ENCODE data around the gene HOXA9.

HOXA9 gene

DNA sequence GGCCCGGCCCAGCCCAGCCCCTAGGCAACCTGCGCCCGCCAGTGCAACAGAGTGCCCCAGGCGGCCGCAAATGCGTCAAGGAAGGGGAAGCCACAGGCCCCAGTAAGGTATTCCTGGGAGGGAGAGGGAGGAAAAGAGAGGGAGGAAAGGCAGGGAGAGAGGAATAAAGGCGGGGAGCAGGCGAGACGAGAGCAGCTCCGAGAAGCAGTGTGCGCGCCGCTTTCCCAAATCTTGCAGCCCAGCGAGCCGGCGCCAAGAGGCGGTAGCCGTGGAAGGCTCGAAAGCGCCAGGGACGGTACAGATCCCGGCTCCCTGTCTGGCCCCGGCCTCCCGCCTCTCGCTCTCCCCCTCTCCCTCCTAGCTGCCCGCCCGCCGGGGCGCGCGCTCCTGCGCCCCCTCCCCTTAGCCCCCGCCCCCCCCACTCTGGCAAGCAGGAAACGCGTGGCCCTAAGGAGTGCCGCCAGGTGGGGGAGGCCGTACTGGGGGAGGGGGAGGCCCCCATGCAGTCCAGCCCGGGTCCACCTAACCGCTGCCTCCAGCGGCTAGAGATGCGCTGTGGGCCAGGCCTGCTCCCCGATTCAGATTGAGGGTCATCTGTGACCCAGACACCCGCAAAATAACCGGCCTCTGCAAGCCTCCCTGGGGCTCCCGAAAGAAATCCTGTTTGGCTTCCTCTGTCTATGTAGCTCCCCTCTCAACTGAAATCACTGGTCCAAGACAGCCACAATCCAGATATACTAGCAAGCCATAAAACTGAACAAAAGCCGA lies 4.5 kb upstream of the HOXA9 start:
- in situ Hi-C loops (cut with HindIII; ENCODE audit: low sequenced_read_pairs) = loop anchor here (10.0 to 25.0 kb wide), 2 partner anchors 1095 to 1283 kb away; no protein-coding TSS in a partner anchor

DNA sequence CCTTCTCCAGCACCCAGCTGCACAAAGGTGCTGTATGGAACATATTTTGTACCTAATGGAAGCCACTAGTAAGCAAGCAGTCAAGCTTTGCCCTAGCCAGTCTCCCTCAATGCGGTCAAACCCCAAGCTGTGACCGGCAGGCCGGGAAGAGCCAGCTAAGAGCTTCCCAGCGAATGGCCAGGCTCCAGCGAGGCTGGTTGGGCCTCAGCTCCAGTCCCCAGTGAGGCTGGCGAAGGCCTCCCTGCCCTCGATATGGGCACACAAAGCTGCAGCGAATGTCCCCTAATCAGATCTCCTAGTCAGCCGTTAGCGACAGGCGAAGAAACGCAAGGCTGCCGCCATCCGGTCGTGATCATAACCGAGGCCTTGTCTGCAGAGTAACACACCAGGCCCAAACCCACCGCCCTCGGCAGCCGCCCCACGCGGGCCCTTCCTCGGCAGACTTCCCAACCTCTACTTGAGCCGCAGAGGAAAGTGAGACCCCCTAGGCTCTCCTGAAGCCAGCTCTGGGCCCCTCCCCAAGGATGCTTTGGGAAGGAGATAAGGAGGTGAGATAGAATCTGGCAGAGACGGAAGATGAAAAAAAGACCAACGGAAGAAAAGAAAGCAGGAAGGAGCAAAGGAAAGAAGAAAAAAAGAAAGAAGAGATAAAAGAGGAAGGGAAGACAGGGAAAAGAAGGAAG lies 3.1 kb upstream of the HOXA9 start:
- in situ Hi-C loops (cut with HindIII; ENCODE audit: low sequenced_read_pairs) = loop anchor here (10.0 to 25.0 kb wide), 2 partner anchors 1094 to 1281 kb away; no protein-coding TSS in a partner anchor

DNA sequence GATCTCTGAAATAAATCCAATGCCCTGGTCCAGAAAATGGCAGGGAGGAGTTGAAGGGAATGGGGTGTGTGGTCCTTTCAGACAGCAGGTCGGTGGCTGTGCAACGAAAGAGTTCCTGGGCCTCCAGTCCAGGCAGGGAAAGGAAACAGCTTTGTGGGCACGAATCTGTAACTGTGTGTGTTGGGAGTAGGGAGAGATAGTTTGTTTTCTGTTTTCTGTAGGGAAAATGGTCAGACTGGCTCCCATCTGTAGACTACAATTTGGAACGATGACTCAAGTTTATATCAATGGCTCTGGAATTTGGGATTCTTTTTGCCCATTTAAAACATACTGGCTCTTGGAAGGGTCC lies 2.6 kb upstream of the HOXA9 start:
- in situ Hi-C loops (cut with HindIII; ENCODE audit: low sequenced_read_pairs) = loop anchor here (10.0 to 25.0 kb wide), 2 partner anchors 1093 to 1281 kb away; no protein-coding TSS in a partner anchor

DNA sequence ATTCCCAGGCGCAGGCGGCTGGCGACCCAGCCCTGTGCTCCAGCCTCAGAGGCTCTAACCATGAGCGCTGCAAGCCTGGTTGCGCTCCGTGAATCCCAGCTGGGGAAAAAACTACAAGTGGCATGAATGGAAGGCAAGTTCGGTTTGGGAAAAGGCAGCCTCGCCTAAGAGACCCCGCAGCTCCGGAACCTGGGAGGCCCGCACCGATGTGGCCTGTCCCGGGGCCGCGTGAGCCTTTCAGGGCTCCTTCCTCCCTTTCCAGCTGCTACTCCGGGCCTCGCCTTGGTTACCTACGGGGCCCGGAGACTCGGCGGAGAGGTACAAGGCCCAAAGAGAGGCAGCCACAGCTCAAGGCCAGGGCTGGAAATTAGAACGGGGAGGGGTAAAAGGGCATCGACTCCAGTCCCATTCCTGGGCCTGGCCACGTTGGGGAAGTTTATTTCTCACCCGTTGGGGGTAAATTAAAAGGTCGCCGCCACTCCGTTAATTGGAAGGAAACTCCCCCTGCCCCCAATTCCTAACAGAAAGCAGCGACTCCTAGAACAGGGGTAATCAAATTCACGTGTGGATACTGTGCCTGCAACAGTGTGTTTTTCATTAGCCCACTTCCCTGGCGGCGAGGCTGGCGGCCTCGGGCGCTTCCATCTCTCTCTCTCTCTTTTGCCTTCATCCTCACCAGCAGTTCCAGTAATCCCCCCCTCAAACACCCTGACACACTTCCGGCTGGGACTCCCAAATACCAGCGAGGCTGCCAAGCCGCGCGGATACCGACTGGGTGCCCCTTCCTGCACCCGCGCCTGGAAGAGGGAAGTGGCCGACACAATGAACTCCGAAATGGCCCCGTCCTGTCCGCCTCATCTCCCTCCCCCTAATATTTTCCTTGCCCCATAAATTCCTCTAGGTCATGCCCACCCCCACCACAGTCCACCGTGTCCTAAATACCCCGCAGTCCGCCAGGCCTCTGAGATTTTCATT lies 1.5 kb upstream of the HOXA9 start:
- in situ Hi-C loops (cut with HindIII; ENCODE audit: low sequenced_read_pairs) = loop anchor here (10.0 to 25.0 kb wide), 2 partner anchors 1092 to 1280 kb away; no protein-coding TSS in a partner anchor

DNA sequence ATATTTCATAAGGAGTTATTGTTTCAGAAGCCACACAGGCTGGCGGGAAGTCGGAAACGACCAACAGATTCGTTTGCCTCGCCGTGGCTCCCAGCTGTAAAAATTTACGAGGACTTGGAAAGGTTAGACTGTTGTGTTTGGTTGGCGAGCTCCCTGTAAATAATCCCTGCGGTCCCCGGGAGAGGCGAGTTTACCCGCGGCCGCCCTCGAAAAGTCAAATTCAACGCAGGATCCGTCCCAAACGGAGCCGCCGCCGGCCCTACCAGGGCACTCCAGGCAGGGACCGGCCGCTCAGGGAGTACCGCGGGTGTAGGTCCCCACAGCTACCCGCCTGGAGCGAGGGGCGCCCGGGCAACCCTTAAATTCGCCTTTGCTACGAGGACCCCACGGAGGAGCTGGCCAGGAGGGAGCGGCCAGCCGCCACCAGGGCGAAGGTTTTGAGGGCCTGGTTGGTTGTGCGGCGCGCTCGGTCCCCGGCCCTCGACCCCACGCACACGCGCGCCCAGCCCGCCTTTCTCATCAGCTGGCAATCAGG lies 726 bp upstream of the HOXA9 start:
- in situ Hi-C loops (cut with HindIII; ENCODE audit: low sequenced_read_pairs) = loop anchor here (10.0 to 25.0 kb wide), 2 partner anchors 1091 to 1279 kb away; no protein-coding TSS in a partner anchor

DNA sequence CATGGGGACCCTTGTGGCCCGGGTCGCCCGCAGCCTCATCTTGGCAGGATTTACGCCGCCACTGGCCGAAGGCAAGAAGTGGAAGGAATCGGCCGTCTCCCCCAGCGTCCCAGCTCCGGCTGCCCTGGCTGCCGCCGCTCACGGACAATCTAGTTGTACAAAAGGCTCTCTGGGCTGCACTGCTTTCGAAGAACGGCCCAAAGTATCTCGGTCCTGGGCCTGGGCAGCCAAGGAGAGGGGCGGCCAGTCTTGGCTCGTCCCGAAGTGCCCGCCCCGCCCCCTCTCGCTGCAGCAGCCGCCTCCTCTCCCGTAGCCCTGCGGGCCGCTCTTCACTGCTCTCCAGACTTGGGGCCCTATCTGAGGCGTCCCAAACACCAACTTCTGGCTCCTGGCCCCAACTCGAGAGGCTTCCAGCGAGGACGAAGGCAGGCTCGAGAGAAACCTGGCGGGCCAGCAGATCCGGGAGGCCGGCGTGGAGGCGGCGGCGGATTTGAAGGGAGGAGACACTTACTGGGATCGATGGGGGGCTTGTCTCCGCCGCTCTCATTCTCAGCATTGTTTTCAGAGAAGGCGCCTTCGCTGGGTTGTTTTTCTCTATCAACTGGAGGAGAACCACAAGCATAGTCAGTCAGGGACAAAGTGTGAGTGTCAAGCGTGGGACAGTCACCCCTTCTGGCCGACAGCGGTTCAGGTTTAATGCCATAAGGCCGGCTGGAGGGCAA lies 809 bp downstream of the HOXA9 start:
- in situ Hi-C loops (cut with HindIII; ENCODE audit: low sequenced_read_pairs) = loop anchor here (5.0 to 25.0 kb wide), 4 partner anchors 37 to 1277 kb away; no protein-coding TSS in a partner anchor

DNA sequence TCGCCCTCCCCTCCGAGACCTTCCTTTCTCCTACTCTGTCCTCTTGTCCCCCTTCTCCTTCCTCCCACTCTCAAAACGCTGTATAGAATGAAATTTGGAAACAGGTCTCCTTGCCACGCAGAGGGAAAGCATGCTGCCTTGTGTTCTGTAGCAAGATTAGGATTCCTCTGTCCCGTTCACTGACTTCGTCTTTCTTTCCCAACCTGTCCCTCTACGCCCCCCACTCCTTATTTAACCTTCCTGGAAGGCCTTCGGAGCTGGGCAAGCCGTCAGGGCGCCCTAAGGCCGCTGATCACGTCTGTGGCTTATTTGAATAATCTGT lies 1.3 kb downstream of the HOXA9 start:
- in situ Hi-C loops (cut with HindIII; ENCODE audit: low sequenced_read_pairs) = loop anchor here (5.0 to 25.0 kb wide), 4 partner anchors 37 to 1277 kb away; no protein-coding TSS in a partner anchor

DNA sequence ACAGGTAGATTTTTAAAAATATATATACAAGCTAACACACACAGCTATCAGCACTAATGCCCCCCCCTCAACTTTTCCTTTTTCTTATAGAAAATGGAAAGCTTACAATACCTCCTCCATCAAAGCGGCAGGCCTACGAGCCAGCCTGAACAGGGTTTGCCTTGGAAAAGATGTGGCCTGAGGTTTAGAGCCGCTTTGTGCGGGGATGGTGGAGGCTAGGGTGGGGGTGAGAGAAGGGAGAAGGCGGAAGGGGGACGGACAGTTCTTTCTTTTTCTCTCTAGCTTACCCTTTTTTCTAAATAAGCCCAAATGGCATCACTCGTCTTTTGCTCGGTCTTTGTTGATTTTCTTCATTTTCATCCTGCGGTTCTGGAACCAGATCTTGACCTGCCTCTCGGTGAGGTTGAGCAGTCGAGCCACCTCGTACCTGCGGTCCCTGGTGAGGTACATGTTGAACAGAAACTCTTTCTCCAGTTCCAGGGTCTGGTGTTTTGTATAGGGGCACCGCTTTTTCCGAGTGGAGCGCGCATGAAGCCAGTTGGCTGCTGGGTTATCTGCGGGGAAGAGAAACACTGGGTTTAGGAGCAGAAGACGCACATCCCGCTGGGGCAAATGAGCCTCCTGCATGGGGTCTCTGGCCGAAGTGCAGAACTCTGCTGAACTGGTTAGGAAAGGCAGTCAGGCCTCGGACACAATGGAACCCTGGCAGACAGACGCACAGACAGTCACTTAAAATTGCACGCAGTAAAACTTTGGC lies 1.9 kb downstream of the HOXA9 start:
- in situ Hi-C loops (cut with HindIII; ENCODE audit: low sequenced_read_pairs) = loop anchor here (5.0 to 25.0 kb wide), 4 partner anchors 36 to 1276 kb away; no protein-coding TSS in a partner anchor

DNA sequence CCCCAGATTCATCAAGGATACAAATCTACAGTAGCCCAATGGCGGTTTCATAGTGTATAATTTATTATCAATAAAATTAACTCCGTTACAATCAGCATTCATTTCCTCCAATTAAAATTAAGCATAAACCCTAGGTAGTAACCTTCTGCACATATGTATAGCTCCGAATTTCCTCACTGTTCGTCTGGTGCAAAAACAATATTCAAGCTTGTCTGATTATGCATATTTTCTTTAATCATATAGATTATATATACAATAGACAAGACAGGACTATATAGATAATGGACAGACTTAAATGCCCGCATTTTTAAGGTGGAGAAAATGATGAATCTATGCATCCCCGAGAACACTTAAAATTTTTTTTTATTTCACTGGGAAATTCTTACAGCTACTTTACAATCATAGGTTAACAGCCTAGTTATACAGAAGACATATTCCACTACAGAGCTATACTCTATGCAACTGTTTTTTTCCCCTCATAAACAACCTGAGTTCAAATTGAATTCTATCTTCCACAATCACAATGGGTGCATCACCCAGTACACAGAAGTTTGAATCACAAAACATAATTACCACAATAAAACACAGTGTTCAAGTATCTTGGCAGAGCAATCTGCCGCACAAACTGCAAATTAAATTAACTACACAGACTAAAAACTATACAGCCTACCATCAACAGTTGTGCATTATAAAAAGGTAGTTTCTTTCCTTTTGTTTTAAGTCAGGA lies 2.6 kb downstream of the HOXA9 start:
- in situ Hi-C loops (cut with HindIII; ENCODE audit: low sequenced_read_pairs) = loop anchor here (5.0 to 25.0 kb wide), 4 partner anchors 35 to 1275 kb away; no protein-coding TSS in a partner anchor

DNA sequence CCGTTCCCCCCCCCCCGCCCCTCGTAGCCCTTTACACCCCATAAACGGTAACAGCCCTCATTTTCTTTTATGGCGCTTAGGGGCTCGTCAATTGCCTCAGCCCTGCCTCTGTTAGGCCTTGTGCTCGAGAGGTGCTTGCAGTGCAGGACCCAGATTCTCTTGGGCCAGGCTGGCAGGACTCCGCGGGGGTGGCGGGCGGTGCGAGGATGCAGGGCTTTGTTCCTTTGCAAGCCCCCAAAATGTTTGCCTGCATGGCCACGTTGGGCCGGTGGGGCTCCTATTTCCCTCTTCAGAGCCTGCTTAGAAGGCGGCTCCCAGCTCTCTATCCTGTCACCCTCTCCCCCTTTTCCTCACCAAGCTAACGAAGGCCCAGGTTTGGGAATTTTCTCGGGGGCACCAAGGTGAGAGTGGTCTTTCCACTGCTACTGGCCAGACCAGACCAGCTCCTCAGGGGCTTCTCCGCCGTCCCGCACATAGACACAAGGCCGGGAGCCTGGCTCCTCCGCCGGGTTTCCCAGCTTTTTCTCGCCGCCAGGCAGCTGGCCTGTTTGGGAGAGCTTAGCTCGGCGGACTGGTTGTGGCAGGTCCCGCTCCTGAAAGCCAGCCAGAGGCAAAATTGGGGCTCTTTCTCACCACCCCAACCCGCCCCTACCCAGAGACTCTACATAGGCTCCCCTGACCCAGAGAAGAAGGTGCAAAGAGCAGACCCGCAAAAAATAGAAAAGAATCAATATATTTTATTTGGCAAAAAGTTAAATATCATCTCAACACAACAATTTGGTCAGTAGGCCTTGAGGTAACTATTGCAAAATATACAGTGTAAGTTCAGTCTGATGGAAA lies 3.4 kb downstream of the HOXA9 start:
- in situ Hi-C loops (cut with HindIII; ENCODE audit: low sequenced_read_pairs) = loop anchor here (5.0 to 25.0 kb wide), 4 partner anchors 35 to 1275 kb away; no protein-coding TSS in a partner anchor

DNA sequence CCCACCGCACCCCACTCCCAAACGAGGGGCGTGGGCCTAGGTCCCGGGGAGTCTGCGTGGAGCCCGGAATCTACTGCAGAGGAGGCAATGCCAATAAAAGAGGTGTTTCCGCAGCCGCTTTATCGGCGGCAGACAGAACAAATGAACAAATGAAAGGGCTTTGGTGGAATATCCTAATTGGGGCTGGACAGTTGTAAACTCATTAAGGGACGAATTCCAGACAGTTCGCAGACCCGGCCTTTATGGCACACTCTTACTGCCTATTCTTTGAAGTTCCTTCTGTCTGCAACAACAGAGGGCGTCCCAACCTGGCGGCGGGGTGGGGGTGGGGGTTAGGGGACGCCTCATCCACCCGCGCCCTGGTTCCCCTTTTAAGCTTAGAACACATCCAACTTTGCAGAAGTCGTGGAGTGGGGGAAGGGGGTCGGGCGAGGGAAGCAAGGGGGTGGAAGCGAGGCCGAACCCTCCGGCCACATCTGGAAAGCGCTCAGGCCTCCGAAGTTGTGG lies 4.1 kb downstream of the HOXA9 start:
- in situ Hi-C loops (cut with HindIII; ENCODE audit: low sequenced_read_pairs) = loop anchor here (5.0 to 25.0 kb wide), 4 partner anchors 34 to 1274 kb away; no protein-coding TSS in a partner anchor

DNA sequence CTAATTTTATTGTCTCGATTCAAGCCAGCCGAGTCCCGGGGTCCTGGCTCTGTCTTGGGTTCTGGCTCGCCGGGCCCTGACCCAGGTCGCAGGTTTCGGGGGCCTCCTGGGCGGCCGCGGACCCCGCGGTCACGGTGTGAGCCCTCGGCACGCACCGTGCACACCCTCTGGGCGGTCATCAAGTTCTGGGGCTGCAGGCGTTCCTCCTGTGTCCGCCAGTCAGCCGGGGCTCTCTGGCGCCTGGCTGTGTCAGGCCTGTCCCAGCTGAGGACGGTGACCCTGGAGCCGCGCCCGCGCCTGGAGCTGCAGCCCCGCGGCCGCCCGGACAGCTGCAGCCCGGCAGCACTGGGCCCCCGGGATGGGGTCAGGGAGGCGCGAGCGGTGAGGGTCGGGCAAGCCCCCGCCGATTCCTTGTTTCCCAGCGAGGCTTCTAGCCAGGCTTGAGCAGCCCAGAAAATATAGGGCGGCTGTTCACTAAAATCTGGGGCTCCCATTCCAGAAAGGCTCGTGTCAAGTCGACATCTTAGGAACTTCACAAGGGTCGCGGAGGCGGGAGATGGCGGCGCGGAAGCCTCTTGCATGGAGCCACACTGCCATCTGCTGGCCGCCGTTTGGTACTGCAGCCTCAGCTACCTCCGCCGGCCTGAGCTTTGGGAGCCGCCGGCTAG lies 4.7 kb downstream of the HOXA9 start:
- in situ Hi-C loops (cut with HindIII; ENCODE audit: low sequenced_read_pairs) = loop anchor here (5.0 to 25.0 kb wide), 4 partner anchors 33 to 1273 kb away; no protein-coding TSS in a partner anchor

DNA sequence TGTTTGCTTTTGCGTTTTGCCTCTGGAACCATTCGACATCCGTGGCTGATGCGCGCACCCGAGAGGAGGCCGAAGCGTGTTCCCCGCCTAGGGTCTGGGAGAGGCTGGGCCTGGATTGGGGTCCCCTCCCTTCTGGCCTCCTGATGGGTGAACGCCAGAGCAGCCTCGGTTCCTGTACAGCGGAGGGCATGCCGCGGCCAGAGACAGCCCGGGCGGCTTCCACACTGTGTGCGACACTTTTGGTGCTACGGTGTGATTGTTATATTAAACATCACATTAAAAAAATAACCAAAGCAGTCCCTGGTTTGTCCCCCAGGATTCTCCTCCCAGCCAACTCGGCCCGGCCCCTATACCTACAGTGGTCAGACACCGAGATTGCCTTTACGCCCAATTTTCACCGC lies 5.2 kb downstream of the HOXA9 start:
- in situ Hi-C loops (cut with HindIII; ENCODE audit: low sequenced_read_pairs) = loop anchor here (5.0 to 25.0 kb wide), 4 partner anchors 33 to 1273 kb away; no protein-coding TSS in a partner anchor

DNA sequence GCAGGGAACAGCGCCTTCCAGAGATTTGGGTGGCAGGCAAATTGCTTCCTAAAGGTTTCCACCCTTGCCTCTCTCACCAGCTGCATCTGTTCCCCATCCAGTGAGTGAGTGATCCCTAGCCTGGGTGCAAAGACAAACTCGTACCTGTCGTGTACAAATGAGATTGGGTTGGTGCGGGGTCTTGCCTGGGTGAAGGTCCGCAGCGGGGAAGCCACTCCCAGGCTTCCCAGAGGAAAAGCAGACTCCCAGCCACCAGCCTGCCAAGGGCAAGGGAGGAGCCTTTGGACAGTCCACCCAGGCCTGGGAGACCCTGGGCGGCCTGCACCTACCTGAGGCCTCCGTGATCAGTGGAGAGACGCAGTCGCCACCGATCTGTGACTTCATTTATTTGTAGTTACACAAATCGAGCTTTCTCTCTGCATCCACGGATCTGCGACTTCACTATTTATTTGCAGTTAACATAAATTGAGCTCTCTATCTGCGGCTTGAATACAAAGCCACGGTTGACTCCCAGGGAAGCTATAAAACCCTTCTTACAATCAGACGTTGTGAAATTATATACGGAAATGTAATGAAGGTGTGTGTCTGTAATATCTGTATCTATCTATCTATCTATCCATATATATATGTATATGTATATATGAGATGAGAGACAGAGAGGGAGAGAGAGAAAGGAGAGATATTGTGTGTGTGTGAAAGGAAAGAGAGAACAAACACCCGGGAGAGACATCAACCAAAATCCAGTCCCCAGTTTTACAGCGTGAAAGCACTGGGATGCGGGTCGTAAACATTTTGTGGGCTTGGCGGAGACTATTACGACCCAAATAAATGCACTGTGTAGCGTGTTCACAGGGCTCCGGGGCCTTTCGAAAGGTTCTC lies 5.8 kb downstream of the HOXA9 start:
- in situ Hi-C loops (cut with HindIII; ENCODE audit: low sequenced_read_pairs) = loop anchor here (5.0 to 25.0 kb wide), 4 partner anchors 32 to 1272 kb away; no protein-coding TSS in a partner anchor

All from endothelial cell of hepatic sinusoid (primary cell).